Glutamatergic neuron (in vitro differentiated cells): ENCODE results near the gene RALGAPA2. TPM values are rescaled to one million over a fixed set of nuclear protein-coding genes. Genes with fewer than 3 reads are reported as not detected.

ENCODE experiments used
- DNase-seq: peaks from one replicate; pipeline ENCODE4 v3.0.0; 2022
- H3K27ac Mint-ChIP-seq: one replicate; pipeline ENCODE4 v1.8.0; 2020; ENCODE audit warnings: mild to moderate bottlenecking, mixed read lengths, inconsistent platforms; ENCODE audit not compliant: unreplicated experiment
- H3K27me3 Mint-ChIP-seq: one replicate; pipeline ENCODE4 v1.8.0; 2020; ENCODE audit warnings: mild to moderate bottlenecking, moderate library complexity, mixed read lengths, inconsistent platforms; ENCODE audit not compliant: unreplicated experiment
- H3K36me3 Mint-ChIP-seq: one replicate; pipeline ENCODE4 v1.8.0; 2020; ENCODE audit warnings: mild to moderate bottlenecking, mixed read lengths, inconsistent platforms; ENCODE audit not compliant: unreplicated experiment
- H3K4me1 Mint-ChIP-seq: one replicate; pipeline ENCODE4 v1.8.0; 2020; ENCODE audit warnings: mild to moderate bottlenecking, low read depth, mixed read lengths, inconsistent platforms; ENCODE audit not compliant: unreplicated experiment
- H3K4me3 Mint-ChIP-seq: one replicate; pipeline ENCODE4 v1.8.0; 2020; ENCODE audit warnings: mild to moderate bottlenecking, mixed read lengths, inconsistent platforms; ENCODE audit not compliant: unreplicated experiment
- H3K9me3 Mint-ChIP-seq: one replicate; pipeline ENCODE4 v1.8.0; 2020; ENCODE audit warnings: mild to moderate bottlenecking, moderate library complexity, mixed read lengths, inconsistent platforms; ENCODE audit not compliant: unreplicated experiment
- CTCF ChIP-seq: fragments of 200-600 bp; sonication (generic); IDR thresholded peaks from one replicate; pipeline ENCODE4 v1.5.0; 2021; ENCODE audit not compliant: partially characterized antibody, unreplicated experiment
- total RNA-seq: library from RNA; stranded (reverse); fragmentation: NEBNext Ultra II Directional; extraction: Animal tissue kit (Norgen Biotek cat#: 25700); gene quantifications from one replicate; pipeline ENCODE4 v1.2.1, GENCODE V29; 2021; ENCODE audit not compliant: unreplicated experiment

RALGAPA2 gene
- total RNA-seq, 1 donor from 2014 or later = 60.9 TPM

GRCh38 chr20:20711413-20711812 is 1.0 kb downstream of the RALGAPA2 start:
- Mint-ChIP-seq H3K9me3 (peaks cover 6% of the 10 kb centered on the region), H3K4me3 (peak overlapping the region; percentile 89), H3K4me1 (peaks cover 15% of the 10 kb centered on the region), H3K27me3 (peaks cover 7% of the 10 kb centered on the region), H3K36me3 (peaks cover 4% of the 10 kb centered on the region), H3K27ac (peak overlapping the region; percentile 29)
- no peak for DNase-seq
- no peak for TF ChIP-seq CTCF

- H3K27ac Mint-ChIP-seq = no peak overlapping the region
- TF ChIP-seq CTCF = no peak
- no peak for DNase-seq
- peak overlapping the region; percentile 89 for H3K4me3 Mint-ChIP-seq
- peaks cover 15% of the 10 kb centered on the region for H3K4me1 Mint-ChIP-seq
- H3K9me3 Mint-ChIP-seq = peaks cover 6% of the 10 kb centered on the region
- H3K36me3 Mint-ChIP-seq = peaks cover 4% of the 10 kb centered on the region
- peaks cover 7% of the 10 kb centered on the region for H3K27me3 Mint-ChIP-seq
Observed at GRCh38 chr20:20710443-20711315, 1.8 kb downstream of the RALGAPA2 start.

- peaks cover 4% of the 10 kb centered on the region for H3K36me3 Mint-ChIP-seq
- no peak overlapping the region for H3K27ac Mint-ChIP-seq
- H3K27me3 Mint-ChIP-seq = peaks cover 7% of the 10 kb centered on the region
- peaks cover 15% of the 10 kb centered on the region for H3K4me1 Mint-ChIP-seq
- H3K9me3 Mint-ChIP-seq = peaks cover 6% of the 10 kb centered on the region
- TF ChIP-seq CTCF = no peak
- no peak overlapping the region for H3K4me3 Mint-ChIP-seq
- no peak for DNase-seq
Observed at GRCh38 chr20:20709887-20710286, 2.6 kb downstream of the RALGAPA2 start.

- Mint-ChIP-seq H3K27ac (no peak overlapping the region), H3K4me3 (no peak overlapping the region), H3K36me3 (peaks cover 10% of the 10 kb centered on the region), H3K4me1 (peaks cover 25% of the 10 kb centered on the region), H3K27me3 (peaks cover 2% of the 10 kb centered on the region), H3K9me3 (peaks cover 4% of the 10 kb centered on the region)
- TF ChIP-seq CTCF = no peak
- no peak for DNase-seq
Observed at GRCh38 chr20:20706285-20706684, 6.2 kb downstream of the RALGAPA2 start.
